Chondrocyte (in vitro differentiated cells): ENCODE data around the gene ADGRE3. TPM values are rescaled to one million over a fixed set of nuclear protein-coding genes. Genes with fewer than 3 reads are reported as not detected.

ENCODE experiments used
- DNase-seq: peaks from one replicate; pipeline ENCODE4 v3.0.0; 2021; ENCODE audit warnings: mixed read lengths, low spot score
- H3K27ac Mint-ChIP-seq: one replicate; pipeline ENCODE4 v1.8.0; 2021; ENCODE audit warnings: mild to moderate bottlenecking, moderate library complexity, mixed read lengths; ENCODE audit not compliant: unreplicated experiment
- H3K27me3 Mint-ChIP-seq: 2 replicates; pipeline ENCODE4 v1.8.0; 2021; ENCODE audit warnings: low read depth, mixed read lengths
- H3K36me3 Mint-ChIP-seq: 2 replicates; pipeline ENCODE4 v1.8.0; 2021; ENCODE audit warnings: low read depth, mixed read lengths
- H3K4me1 Mint-ChIP-seq: 2 replicates; pipeline ENCODE4 v1.8.0; 2021; ENCODE audit warnings: low read depth, mild to moderate bottlenecking, mixed read lengths
- H3K4me3 Mint-ChIP-seq: one replicate; pipeline ENCODE4 v1.8.0; 2021; ENCODE audit warnings: mild to moderate bottlenecking, moderate library complexity, mixed read lengths; ENCODE audit not compliant: unreplicated experiment
- H3K9me3 Mint-ChIP-seq: 2 replicates; pipeline ENCODE4 v1.8.0; 2021; ENCODE audit warnings: low read depth, mixed read lengths
- total RNA-seq: library from RNA; stranded (reverse); gene quantifications from 3 replicates; pipeline ENCODE4 v1.2.1, GENCODE V29; 2021
- TF ChIP-seq, protein P1 (sequence below): fragments of 200-600 bp; sonication (generic); IDR thresholded peaks from 2 replicates; pipeline ENCODE4 v1.5.0; 2021; ENCODE audit warnings: antibody characterized with exemption, mild to moderate bottlenecking, moderate library complexity

The ADGRE3 gene
- total RNA-seq, 1 donor from 2014 or later = not detected

DNA sequence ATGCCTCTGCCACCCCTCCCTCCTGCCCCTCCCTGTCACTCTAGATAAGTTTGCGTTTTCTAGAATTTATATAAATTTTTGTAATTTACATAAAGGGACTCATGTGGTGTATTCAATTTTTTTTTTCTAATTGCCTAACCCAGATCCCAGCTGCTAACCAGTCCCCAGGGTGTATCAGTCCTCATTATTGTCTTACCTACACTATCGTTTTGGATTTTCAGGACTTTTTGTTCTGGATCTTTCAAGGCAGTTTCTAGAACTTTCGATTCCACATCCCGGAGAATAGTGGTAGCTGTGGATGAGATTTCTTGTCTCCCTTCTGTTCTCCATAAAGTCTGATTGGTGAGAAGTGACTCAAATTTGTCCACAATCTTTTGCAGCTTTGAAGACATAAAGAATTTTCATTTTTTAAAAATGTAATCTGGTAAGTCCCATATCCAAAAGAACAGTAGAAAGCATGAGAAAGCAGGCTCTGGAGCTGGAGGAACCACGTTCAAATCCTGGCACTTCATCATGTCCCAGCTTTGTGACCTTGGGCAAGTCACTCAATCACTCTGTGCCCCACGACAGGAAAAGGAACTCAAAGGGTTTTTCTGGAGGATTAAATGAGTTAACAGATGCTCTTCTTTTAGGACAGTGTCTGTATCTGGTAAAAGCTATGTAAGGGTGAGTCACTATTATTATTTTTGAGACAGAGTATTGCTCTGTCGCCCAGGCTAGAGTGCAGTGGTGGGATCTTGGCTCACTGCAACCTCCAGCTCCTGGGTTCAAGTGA, 19.7 kb downstream of the ADGRE3 start:
- no peaks in the 10 kb centered on the region for H3K9me3 Mint-ChIP-seq
- TF ChIP-seq, protein P1, sequence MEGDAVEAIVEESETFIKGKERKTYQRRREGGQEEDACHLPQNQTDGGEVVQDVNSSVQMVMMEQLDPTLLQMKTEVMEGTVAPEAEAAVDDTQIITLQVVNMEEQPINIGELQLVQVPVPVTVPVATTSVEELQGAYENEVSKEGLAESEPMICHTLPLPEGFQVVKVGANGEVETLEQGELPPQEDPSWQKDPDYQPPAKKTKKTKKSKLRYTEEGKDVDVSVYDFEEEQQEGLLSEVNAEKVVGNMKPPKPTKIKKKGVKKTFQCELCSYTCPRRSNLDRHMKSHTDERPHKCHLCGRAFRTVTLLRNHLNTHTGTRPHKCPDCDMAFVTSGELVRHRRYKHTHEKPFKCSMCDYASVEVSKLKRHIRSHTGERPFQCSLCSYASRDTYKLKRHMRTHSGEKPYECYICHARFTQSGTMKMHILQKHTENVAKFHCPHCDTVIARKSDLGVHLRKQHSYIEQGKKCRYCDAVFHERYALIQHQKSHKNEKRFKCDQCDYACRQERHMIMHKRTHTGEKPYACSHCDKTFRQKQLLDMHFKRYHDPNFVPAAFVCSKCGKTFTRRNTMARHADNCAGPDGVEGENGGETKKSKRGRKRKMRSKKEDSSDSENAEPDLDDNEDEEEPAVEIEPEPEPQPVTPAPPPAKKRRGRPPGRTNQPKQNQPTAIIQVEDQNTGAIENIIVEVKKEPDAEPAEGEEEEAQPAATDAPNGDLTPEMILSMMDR = no peak
- H3K36me3 Mint-ChIP-seq = no peaks in the 10 kb centered on the region
- no peak overlapping the region for H3K4me3 Mint-ChIP-seq
- no peak for DNase-seq
- no peak overlapping the region for H3K27ac Mint-ChIP-seq
- peaks cover 7% of the 10 kb centered on the region for H3K27me3 Mint-ChIP-seq
- no peaks in the 10 kb centered on the region for H3K4me1 Mint-ChIP-seq

DNA sequence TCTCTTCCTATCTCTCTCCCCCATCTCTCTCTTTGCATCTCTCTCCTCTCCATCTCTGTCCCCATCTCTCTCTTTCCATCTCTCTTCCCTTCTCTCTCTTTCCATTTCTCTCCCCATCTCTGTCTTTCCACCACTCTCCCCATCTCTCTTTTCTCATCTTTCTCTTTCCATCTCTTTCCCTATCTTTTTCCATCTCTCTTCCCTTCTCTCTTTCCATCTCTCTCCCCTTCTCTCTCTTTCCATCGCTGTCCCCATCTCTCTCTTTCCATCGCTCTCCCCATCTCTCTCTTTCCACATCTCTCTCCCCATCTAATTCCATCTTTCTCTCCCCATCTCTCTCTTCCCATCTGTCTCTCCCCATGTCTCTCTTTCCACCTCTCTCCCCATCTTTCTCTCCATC, 24.5 kb downstream of the ADGRE3 start:
- peaks cover 3% of the 10 kb centered on the region for H3K9me3 Mint-ChIP-seq
- H3K4me1 Mint-ChIP-seq = no peaks in the 10 kb centered on the region
- DNase-seq = no peak
- H3K27me3 Mint-ChIP-seq = peaks cover 7% of the 10 kb centered on the region
- TF ChIP-seq, protein P1 = no peak
- H3K36me3 Mint-ChIP-seq = no peaks in the 10 kb centered on the region
- no peak overlapping the region for H3K27ac Mint-ChIP-seq
- no peak overlapping the region for H3K4me3 Mint-ChIP-seq

DNA sequence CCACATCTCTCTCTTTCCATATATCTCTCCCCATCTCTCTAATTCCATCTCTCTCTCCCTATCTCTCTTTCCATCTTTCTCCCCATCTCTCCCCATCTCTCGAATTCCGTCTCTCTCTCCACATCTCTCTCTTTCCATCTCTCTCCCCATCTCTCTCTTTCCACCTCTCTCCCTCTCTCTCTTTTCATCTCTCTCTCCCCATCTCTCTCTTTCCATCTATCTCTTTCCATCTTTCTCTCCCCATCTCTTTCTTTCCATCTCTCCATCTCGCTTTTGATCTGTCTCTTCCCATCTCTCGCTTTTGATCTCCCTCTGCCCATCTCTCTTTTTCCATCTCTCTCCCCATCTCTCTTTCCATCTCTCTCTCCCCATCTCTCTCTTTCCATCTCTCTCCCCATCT, 25.6 kb downstream of the ADGRE3 start:
- no peak for DNase-seq
- peaks cover 3% of the 10 kb centered on the region for H3K9me3 Mint-ChIP-seq
- TF ChIP-seq, protein P1 = no peak
- no peak overlapping the region for H3K27ac Mint-ChIP-seq
- H3K27me3 Mint-ChIP-seq = peaks cover 7% of the 10 kb centered on the region
- no peaks in the 10 kb centered on the region for H3K36me3 Mint-ChIP-seq
- H3K4me3 Mint-ChIP-seq = no peak overlapping the region
- no peaks in the 10 kb centered on the region for H3K4me1 Mint-ChIP-seq

DNA sequence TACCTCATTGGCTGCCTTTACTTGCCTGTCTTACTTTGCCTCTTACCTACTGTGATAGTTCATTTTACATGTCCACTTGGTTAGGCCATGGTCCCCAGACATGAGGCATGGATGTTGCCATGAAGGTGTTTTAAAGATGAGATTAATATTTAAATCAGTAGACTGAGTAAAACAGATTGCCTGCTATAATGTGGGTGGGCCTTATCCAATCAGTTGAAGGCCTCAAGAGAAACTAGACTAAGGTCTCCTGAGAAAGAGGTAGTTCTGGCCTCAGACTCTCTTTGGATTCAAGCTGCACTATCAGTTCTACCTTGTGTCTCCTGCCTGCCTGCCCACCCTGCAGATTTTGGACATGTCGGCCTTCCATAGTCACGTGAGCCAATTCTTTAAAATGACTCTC, 26.1 kb downstream of the ADGRE3 start:
- no peak overlapping the region for H3K27ac Mint-ChIP-seq
- H3K4me1 Mint-ChIP-seq = no peaks in the 10 kb centered on the region
- no peak overlapping the region for H3K4me3 Mint-ChIP-seq
- DNase-seq = no peak
- peaks cover 3% of the 10 kb centered on the region for H3K9me3 Mint-ChIP-seq
- peaks cover 6% of the 10 kb centered on the region for H3K27me3 Mint-ChIP-seq
- TF ChIP-seq, protein P1 = no peak
- no peaks in the 10 kb centered on the region for H3K36me3 Mint-ChIP-seq

DNA sequence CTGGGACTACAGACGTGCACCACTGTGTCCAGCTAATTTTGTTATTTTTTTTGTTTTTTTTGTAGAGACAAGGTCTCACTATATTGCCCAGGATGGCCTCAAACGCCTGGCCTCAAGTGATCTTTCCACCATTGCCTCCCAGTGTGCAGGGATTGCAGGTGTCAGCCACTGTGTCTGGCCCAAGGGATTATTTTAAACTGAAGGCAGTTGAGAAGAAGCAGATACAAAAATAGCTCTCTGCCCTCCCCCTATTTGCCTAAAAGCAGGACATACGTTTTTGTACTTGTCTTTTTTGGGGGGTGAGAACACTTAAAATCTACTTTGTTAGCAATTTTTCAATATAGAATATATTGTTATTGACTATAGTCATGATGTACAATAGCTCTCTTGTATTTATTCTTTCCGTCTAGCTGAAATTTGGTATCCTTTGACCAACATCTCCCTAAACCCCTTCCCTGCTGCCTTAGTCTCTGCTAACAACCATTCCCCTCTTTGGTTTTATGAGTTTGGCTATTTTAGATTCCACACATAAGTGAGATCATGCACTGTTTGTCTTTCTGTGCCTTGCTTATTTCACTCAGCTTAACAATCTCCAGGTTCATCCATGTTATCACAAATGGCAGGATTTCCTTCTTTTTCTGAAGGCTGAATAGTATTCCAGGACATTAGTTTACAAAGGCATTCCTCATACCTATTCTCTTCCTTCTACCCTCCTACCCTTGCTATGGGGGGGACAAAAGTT, 34.9 kb downstream of the ADGRE3 start:
- DNase-seq = no peak
- peaks cover 8% of the 10 kb centered on the region for H3K9me3 Mint-ChIP-seq

More for the DNA sequence above, 34.9 kb downstream of the ADGRE3 start:
- H3K36me3 Mint-ChIP-seq = no peaks in the 10 kb centered on the region
- no peak overlapping the region for H3K27ac Mint-ChIP-seq
- TF ChIP-seq, protein P1 = no peak
- no peak overlapping the region for H3K4me3 Mint-ChIP-seq
- no peaks in the 10 kb centered on the region for H3K4me1 Mint-ChIP-seq
- no peaks in the 10 kb centered on the region for H3K27me3 Mint-ChIP-seq
